ENCODE results near the gene NHEJ1.

Gene NHEJ1

DNA sequence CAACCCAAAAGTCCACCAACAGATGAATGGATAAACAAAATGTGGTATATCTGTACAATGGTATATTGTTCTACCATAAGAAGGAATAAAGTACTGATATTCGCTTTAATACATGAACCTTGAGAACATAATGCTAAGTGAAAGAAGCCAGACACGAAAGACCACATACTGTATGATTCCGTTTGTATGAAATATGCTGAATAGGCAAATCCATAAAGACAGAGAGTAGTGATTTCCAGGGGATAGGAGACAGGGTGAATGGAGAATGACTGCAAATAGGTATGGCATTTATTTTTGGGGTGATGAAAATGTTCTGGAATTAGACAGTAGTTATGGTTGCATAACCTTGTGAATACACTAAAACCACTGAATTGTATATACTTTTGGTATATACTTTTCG is 71.3 kb downstream of the NHEJ1 start:
- no peak for TF ChIP-seq TAF1 (IDR thresholded peaks at IDR 0.05; ENCODE audit: borderline replicate concordance, insufficient read depth, low read length)
- TF ChIP-seq POLR2AphosphoS5 (IDR thresholded peaks at IDR 0.05; ENCODE audit: low read depth, low read length) = no peak
- no peak for TF ChIP-seq SIN3A (IDR thresholded peaks at IDR 0.05; ENCODE audit: borderline replicate concordance, insufficient read depth, low read length)
- no peak for TF ChIP-seq FOXP2 (optimal IDR thresholded peaks at IDR 0.05; ENCODE audit: borderline replicate concordance, extremely low read depth, extremely low read length, insufficient read depth)
- TF ChIP-seq, protein P1, sequence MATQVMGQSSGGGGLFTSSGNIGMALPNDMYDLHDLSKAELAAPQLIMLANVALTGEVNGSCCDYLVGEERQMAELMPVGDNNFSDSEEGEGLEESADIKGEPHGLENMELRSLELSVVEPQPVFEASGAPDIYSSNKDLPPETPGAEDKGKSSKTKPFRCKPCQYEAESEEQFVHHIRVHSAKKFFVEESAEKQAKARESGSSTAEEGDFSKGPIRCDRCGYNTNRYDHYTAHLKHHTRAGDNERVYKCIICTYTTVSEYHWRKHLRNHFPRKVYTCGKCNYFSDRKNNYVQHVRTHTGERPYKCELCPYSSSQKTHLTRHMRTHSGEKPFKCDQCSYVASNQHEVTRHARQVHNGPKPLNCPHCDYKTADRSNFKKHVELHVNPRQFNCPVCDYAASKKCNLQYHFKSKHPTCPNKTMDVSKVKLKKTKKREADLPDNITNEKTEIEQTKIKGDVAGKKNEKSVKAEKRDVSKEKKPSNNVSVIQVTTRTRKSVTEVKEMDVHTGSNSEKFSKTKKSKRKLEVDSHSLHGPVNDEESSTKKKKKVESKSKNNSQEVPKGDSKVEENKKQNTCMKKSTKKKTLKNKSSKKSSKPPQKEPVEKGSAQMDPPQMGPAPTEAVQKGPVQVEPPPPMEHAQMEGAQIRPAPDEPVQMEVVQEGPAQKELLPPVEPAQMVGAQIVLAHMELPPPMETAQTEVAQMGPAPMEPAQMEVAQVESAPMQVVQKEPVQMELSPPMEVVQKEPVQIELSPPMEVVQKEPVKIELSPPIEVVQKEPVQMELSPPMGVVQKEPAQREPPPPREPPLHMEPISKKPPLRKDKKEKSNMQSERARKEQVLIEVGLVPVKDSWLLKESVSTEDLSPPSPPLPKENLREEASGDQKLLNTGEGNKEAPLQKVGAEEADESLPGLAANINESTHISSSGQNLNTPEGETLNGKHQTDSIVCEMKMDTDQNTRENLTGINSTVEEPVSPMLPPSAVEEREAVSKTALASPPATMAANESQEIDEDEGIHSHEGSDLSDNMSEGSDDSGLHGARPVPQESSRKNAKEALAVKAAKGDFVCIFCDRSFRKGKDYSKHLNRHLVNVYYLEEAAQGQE (IDR thresholded peaks at IDR 0.05; ENCODE audit: insufficient read depth in 1 of 2, low read depth in 2 of 2, low read length in 2 of 2) = no peak

DNA sequence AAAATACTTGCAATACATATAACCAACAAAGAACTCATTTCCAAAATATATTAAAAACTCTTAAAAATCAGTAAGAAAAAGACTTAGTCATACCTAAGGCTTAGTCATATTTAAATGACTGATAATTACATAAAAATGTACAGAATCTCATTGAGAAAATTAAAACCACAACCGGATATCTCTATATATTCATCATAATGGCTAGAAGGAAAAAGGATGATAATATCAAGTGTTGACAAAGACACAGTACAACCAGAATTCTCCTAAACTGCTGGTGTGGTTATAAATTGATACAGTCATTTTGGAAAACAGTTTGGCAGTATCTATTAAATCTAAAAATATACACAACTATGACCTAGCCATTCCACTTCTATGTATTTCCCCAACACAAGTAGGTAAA is 72.8 kb downstream of the NHEJ1 start:
- TF ChIP-seq TAF1 (IDR thresholded peaks at IDR 0.05; ENCODE audit: borderline replicate concordance, insufficient read depth, low read length) (no peak), POLR2AphosphoS5 (IDR thresholded peaks at IDR 0.05; ENCODE audit: low read depth, low read length) (no peak), SIN3A (IDR thresholded peaks at IDR 0.05; ENCODE audit: borderline replicate concordance, insufficient read depth, low read length) (no peak), FOXP2 (optimal IDR thresholded peaks at IDR 0.05; ENCODE audit: borderline replicate concordance, extremely low read depth, extremely low read length, insufficient read depth) (no peak)
- TF ChIP-seq, protein P1 (IDR thresholded peaks at IDR 0.05; ENCODE audit: insufficient read depth in 1 of 2, low read depth in 2 of 2, low read length in 2 of 2) = no peak

DNA sequence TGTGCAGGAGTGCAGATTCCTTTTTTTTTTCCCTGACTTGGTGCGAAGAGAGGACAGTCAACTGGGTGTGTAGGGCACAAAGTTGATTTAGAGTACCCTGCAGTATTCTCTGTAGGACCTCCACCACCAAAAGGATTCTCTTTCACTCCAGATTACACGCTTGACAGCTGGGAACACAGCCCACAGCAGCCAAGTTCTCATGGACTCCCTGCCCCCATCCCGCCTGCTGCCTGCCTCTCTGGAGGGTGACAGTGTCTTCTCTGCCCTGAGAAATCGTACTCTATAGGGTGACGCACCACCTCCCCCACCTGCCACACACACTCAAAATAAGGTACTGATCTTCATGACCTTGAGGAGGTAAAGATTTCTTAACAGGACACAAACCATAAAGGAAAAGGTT is 73.3 kb downstream of the NHEJ1 start:
- TF ChIP-seq SIN3A (IDR thresholded peaks at IDR 0.05; ENCODE audit: borderline replicate concordance, insufficient read depth, low read length) (no peak), TAF1 (IDR thresholded peaks at IDR 0.05; ENCODE audit: borderline replicate concordance, insufficient read depth, low read length) (no peak), POLR2AphosphoS5 (IDR thresholded peaks at IDR 0.05; ENCODE audit: low read depth, low read length) (no peak), FOXP2 (optimal IDR thresholded peaks at IDR 0.05; ENCODE audit: borderline replicate concordance, extremely low read depth, extremely low read length, insufficient read depth) (no peak)
- TF ChIP-seq, protein P1 (IDR thresholded peaks at IDR 0.05; ENCODE audit: insufficient read depth in 1 of 2, low read depth in 2 of 2, low read length in 2 of 2) = no peak

DNA sequence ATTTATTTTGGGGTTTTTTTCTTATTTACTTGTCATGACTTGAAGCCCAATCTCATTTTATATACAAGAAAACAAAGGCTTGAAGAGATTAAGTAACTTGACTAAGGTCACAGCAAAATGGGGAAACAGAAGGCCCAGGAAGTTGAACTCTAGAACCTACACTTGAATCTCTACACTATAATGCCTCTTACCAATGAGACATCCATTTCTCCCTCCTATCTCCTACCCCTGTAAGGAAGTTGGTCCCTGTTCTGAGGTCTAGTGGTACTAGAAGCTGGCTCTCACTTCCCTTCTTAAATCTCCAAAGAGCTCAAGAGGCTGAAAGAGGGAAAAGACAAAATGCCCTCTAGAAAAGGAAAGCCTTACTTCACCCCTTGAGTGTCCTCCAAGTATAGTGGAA is 74.4 kb downstream of the NHEJ1 start:
- TF ChIP-seq, protein P1 (IDR thresholded peaks at IDR 0.05; ENCODE audit: insufficient read depth in 1 of 2, low read depth in 2 of 2, low read length in 2 of 2) = no peak
- TF ChIP-seq FOXP2 (optimal IDR thresholded peaks at IDR 0.05; ENCODE audit: borderline replicate concordance, extremely low read depth, extremely low read length, insufficient read depth) = no peak
- TF ChIP-seq POLR2AphosphoS5 (IDR thresholded peaks at IDR 0.05; ENCODE audit: low read depth, low read length) = no peak
- TF ChIP-seq TAF1 (IDR thresholded peaks at IDR 0.05; ENCODE audit: borderline replicate concordance, insufficient read depth, low read length) = no peak
- no peak for TF ChIP-seq SIN3A (IDR thresholded peaks at IDR 0.05; ENCODE audit: borderline replicate concordance, insufficient read depth, low read length)

DNA sequence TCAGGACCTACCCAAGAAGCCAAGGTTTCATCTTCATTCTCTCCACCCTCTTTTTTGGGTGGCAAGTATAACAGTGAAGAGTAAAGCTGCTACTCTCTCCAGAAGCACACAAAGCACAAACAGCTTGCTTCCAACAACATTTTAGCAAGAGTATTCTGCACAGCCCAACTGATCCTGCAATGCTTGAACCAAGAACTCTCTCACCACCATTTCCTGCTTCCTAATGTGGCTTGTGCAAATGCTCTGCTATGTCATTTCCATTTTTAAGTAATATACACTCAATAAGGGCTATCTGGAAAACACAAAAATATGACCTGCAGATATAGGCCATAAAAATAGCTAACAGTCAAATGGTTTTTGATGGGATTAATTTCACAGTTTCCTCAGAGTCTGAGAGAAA is 75.8 kb downstream of the NHEJ1 start:
- TF ChIP-seq SIN3A (IDR thresholded peaks at IDR 0.05; ENCODE audit: borderline replicate concordance, insufficient read depth, low read length) (no peak), FOXP2 (optimal IDR thresholded peaks at IDR 0.05; ENCODE audit: borderline replicate concordance, extremely low read depth, extremely low read length, insufficient read depth) (no peak), POLR2AphosphoS5 (IDR thresholded peaks at IDR 0.05; ENCODE audit: low read depth, low read length) (no peak), TAF1 (IDR thresholded peaks at IDR 0.05; ENCODE audit: borderline replicate concordance, insufficient read depth, low read length) (no peak)
- TF ChIP-seq, protein P1 (IDR thresholded peaks at IDR 0.05; ENCODE audit: insufficient read depth in 1 of 2, low read depth in 2 of 2, low read length in 2 of 2) = no peak
